Keratinocyte (primary cell): ENCODE measurements around the gene NMT1. TPM values are rescaled to one million over a fixed set of nuclear protein-coding genes. Genes with fewer than 3 reads are reported as not detected.

ENCODE experiments used
- DNase-seq: peaks from one replicate; pipeline ENCODE4 v3.0.0-alpha.2; 2011; ENCODE audit warnings: low read depth, missing footprints, low spot score
- FAIRE-seq: peaks from 2 replicates; lab custom pipeline; 2011; peaks lifted over from hg19 to GRCh38; lab: Jason Lieb, UNC
- H2AFZ ChIP-seq: 2 replicates; pipeline ENCODE4 v1.6.0; 2012; ENCODE audit warnings: low read length, control low read depth, inconsistent platforms; ENCODE audit not compliant: control insufficient read depth
- H3K27ac ChIP-seq: 2 replicates; pipeline ENCODE4 v1.5.1; 2011; ENCODE audit warnings: low read length; ENCODE audit not compliant: control insufficient read depth, insufficient read depth
- H3K27me3 ChIP-seq: 3 replicates; pipeline ENCODE4 v1.6.0; 2011; ENCODE audit warnings: low read length; ENCODE audit not compliant: control insufficient read depth, insufficient read depth; ENCODE audit errors: extremely low read depth
- H3K36me3 ChIP-seq, 2 experiments: 2 replicates in 1 of 2; 3 replicates in 1 of 2; pipeline ENCODE4 v1.5.1; 2011; ENCODE audit warnings: low read length in 2 of 2, mild to moderate bottlenecking in 1 of 2; ENCODE audit not compliant: control insufficient read depth in 2 of 2, insufficient read depth in 2 of 2; ENCODE audit errors: extremely low read depth in 1 of 2
- H3K4me1 ChIP-seq: 3 replicates; pipeline ENCODE4 v1.5.1; 2011; ENCODE audit warnings: low read length; ENCODE audit not compliant: control insufficient read depth, insufficient read depth; ENCODE audit errors: extremely low read depth
- H3K4me2 ChIP-seq: 3 replicates; pipeline ENCODE4 v1.6.0; 2011; ENCODE audit warnings: low read depth, low read length; ENCODE audit not compliant: control insufficient read depth, insufficient read depth; ENCODE audit errors: extremely low read depth
- H3K4me3 ChIP-seq, 3 experiments: fragments of 200-600 bp in 1 of 3; sonication (generic) in 1 of 3; 2 replicates in 2 of 3; 3 replicates in 1 of 3; pipeline ENCODE4 v1.5.1; 2011 to 2016; ENCODE audit warnings: low read length in 3 of 3, mild to moderate bottlenecking in 3 of 3, control low read depth in 2 of 3, inconsistent platforms in 1 of 3, low read depth in 1 of 3, mixed read lengths in 1 of 3, mixed run types in 1 of 3, moderate library complexity in 1 of 3; ENCODE audit not compliant: control insufficient read depth in 2 of 3, insufficient read depth in 2 of 3; ENCODE audit errors: extremely low read depth in 1 of 3
- H3K79me2 ChIP-seq: 2 replicates; pipeline ENCODE4 v1.6.0; 2012; ENCODE audit warnings: low read length; ENCODE audit not compliant: control insufficient read depth, insufficient read depth
- H3K9ac ChIP-seq: 3 replicates; pipeline ENCODE4 v1.6.0; 2011; ENCODE audit warnings: low read length; ENCODE audit not compliant: control insufficient read depth, insufficient read depth; ENCODE audit errors: extremely low read depth
- H3K9me1 ChIP-seq: 3 replicates; pipeline ENCODE4 v1.6.0; 2011; ENCODE audit warnings: low read length; ENCODE audit not compliant: control insufficient read depth, insufficient read depth; ENCODE audit errors: extremely low read depth
- H3K9me3 ChIP-seq: 2 replicates; pipeline ENCODE4 v1.5.1; 2012; ENCODE audit warnings: low read depth, low read length; ENCODE audit not compliant: control insufficient read depth
- H4K20me1 ChIP-seq: 3 replicates; pipeline ENCODE4 v1.6.0; 2011; ENCODE audit warnings: low read length; ENCODE audit not compliant: control insufficient read depth, insufficient read depth; ENCODE audit errors: extremely low read depth
- CTCF ChIP-seq, 3 experiments: IDR thresholded peaks in 1 of 3; conservative IDR thresholded peaks in 1 of 3; optimal IDR thresholded peaks in 1 of 3; 2 replicates in 2 of 3; 3 replicates in 1 of 3; pipeline versions ENCODE3 to v1.5.1; 2011; ENCODE audit warnings: low read length in 3 of 3, mild to moderate bottlenecking in 3 of 3, moderate library complexity in 2 of 3, control low read depth in 1 of 3, inconsistent platforms in 1 of 3; ENCODE audit not compliant: insufficient read depth in 2 of 3; ENCODE audit errors: extremely low read depth in 1 of 3
- EZH2 ChIP-seq: IDR thresholded peaks from one replicate; pipeline ENCODE4 v1.6.1; 2012; ENCODE audit warnings: inconsistent platforms, mild to moderate bottlenecking, low read length, moderate library complexity
- dilution Hi-C: fragments of 300-500 bp; cut with MboI; formaldehyde crosslinking; loops from one replicate; pipeline ENCODE4 v1.7.0; 2020; ENCODE audit warnings: low sequenced_read_pairs; ENCODE audit not compliant: extremely low pct_ligation_motif_present
- polyA plus RNA-seq, 5 experiments: library from polyadenylated mRNA; depleted of rRNA in 3 of 5; stranded (reverse) in 3 of 5; stranded (forward) in 1 of 5; unstranded in 1 of 5; fragments of >200 nt; gene quantifications; 1 replicate in 1 of 5; 2 replicates in 3 of 5; 3 replicates in 1 of 5; pipeline versions ENCODE4 v1.2.1 to v1.2.3, GENCODE V29; 2011 to 2012; ENCODE audit warnings: missing spikeins in 2 of 5, low read depth in 1 of 5, low replicate concordance in 1 of 5

NMT1 gene
- polyA plus RNA-seq, 1 donor (not counting 4 experiments of a cell fraction or from before 2014, with no cell fraction given) = 101 TPM

- DNase-seq (no peak), FAIRE-seq (peak; percentile 52)
- H3K4me2 ChIP-seq = peak overlapping the region; percentile 87
- peaks cover 10% of the 10 kb centered on the region for H4K20me1 ChIP-seq
- peak overlapping the region; percentile 94 for H3K9ac ChIP-seq
- H3K4me1 ChIP-seq = peaks cover 40% of the 10 kb centered on the region
- peak overlapping the region; percentile 49 for H2AFZ ChIP-seq
- H3K27me3 ChIP-seq = no peaks in the 10 kb centered on the region
- peak overlapping the region; percentile 99 for H3K27ac ChIP-seq
- dilution Hi-C loops = no loop called here
- no peaks in the 10 kb centered on the region for H3K9me1 ChIP-seq
- TF ChIP-seq EZH2 (no peak), CTCF (optimal IDR thresholded peaks at IDR 0.05 in 1 of 3, IDR thresholded peaks at IDR 0.05 in 1 of 3, conservative IDR thresholded peaks at IDR 0.05 in 1 of 3; ENCODE audit: extremely low read depth in 1 of 3, insufficient read depth in 2 of 3, low read length in 3 of 3) (no peak)
- H3K36me3 ChIP-seq = no peaks in the 10 kb centered on the region
- no peaks in the 10 kb centered on the region for H3K9me3 ChIP-seq
- peaks cover 35% of the 10 kb centered on the region for H3K79me2 ChIP-seq
- peak overlapping the region; percentile 50 to 97 (median 76) for H3K4me3 ChIP-seq
Observed at GRCh38 chr17:45147581-45148182, 86.6 kb downstream of the NMT1 start.

- peaks cover 35% of the 10 kb centered on the region for H3K79me2 ChIP-seq
- H3K9me1 ChIP-seq = no peaks in the 10 kb centered on the region
- dilution Hi-C loops = no loop called here
- no peaks in the 10 kb centered on the region for H3K9me3 ChIP-seq
- H4K20me1 ChIP-seq = peaks cover 10% of the 10 kb centered on the region
- TF ChIP-seq CTCF (optimal IDR thresholded peaks at IDR 0.05 in 1 of 3, IDR thresholded peaks at IDR 0.05 in 1 of 3, conservative IDR thresholded peaks at IDR 0.05 in 1 of 3; ENCODE audit: extremely low read depth in 1 of 3, insufficient read depth in 2 of 3, low read length in 3 of 3) (peak in 1 of 3 experiments; percentile 13), EZH2 (no peak)
- H3K36me3 ChIP-seq = no peaks in the 10 kb centered on the region
- peak within 1 kb of the TSS; percentile 94 for H3K9ac ChIP-seq
- H3K4me3 ChIP-seq = peak within 1 kb of the TSS; percentile 70 to 97 (median 92)
- H3K27ac ChIP-seq = peak within 1 kb of the TSS; percentile 99
- H3K27me3 ChIP-seq = no peaks in the 10 kb centered on the region
- DNase-seq (peak; percentile 97), FAIRE-seq (peak; percentile 26)
- peak within 1 kb of the TSS; percentile 94 for H2AFZ ChIP-seq
- H3K4me1 ChIP-seq = peaks cover 40% of the 10 kb centered on the region
- H3K4me2 ChIP-seq = peak within 1 kb of the TSS; percentile 90
Observed at GRCh38 chr17:45148183-45149036, 87.3 kb downstream of the NMT1 start, which contains the start of gene HEXIM1. TSS of gene HEXIM1 (plus strand) at chr17:45148475. CDS start at chr17:45149191, 716 bp downstream.
